Small intestine (tissue), 7 donors: ENCODE data around the gene PIK3R6. TPM values are rescaled to one million over a fixed set of nuclear protein-coding genes. Genes with fewer than 3 reads are reported as not detected.

Source experiments
- DNase-seq, 2 donors: peaks; one replicate each; pipeline versions ENCODE4 v3.0.0 to v3.0.0-alpha.2; 2013
- FAIRE-seq: peaks from 2 replicates; lab custom pipeline; 2012; peaks lifted over from hg19 to GRCh38; lab: Jason Lieb, UNC
- H3K27ac ChIP-seq, 3 donors: one replicate each; pipeline ENCODE4 v1.5.1; 2013; ENCODE audit warnings: low read length in 2 of 3, mild to moderate bottlenecking in 2 of 3, control low read depth in 1 of 3, inconsistent platforms in 1 of 3, low read depth in 1 of 3, moderate library complexity in 1 of 3
- H3K27me3 ChIP-seq, 3 donors: one replicate each; pipeline ENCODE4 v1.6.1; 2013; ENCODE audit warnings: low read length in 3 of 3, inconsistent platforms in 1 of 3; ENCODE audit not compliant: control insufficient read depth in 3 of 3, insufficient read depth in 3 of 3
- H3K36me3 ChIP-seq, 3 donors: one replicate each; pipeline ENCODE4 v1.6.1; 2013; ENCODE audit warnings: low read length in 3 of 3, inconsistent platforms in 1 of 3, low read depth in 1 of 3, mild to moderate bottlenecking in 1 of 3, moderate library complexity in 1 of 3; ENCODE audit not compliant: control insufficient read depth in 3 of 3, insufficient read depth in 2 of 3
- H3K4me1 ChIP-seq, 3 donors: one replicate each; pipeline ENCODE4 v1.6.1; 2013; ENCODE audit warnings: low read length in 2 of 3, inconsistent platforms in 1 of 3, low read depth in 1 of 3, mild to moderate bottlenecking in 1 of 3, moderate library complexity in 1 of 3; ENCODE audit not compliant: control insufficient read depth in 3 of 3, insufficient read depth in 2 of 3
- H3K4me3 ChIP-seq, 3 donors: one replicate each; pipeline ENCODE4 v1.5.1; 2013; ENCODE audit warnings: low read length in 3 of 3, control low read depth in 1 of 3, inconsistent platforms in 1 of 3, low read depth in 1 of 3, mild to moderate bottlenecking in 1 of 3, moderate library complexity in 1 of 3
- H3K9me3 ChIP-seq, 2 donors: one replicate each; pipeline ENCODE4 v1.6.1; 2013; ENCODE audit warnings: low read depth in 1 of 2, low read length in 1 of 2; ENCODE audit not compliant: control insufficient read depth in 2 of 2, insufficient read depth in 1 of 2
- WGBS, 3 donors: extraction: QIAGEN DNeasy Blood & Tissue Kit; methylation state at CpG; one replicate each; pipeline ENCODE4 v1.1.7; 2013; 5-methylcytosine and 5-hydroxymethylcytosine counted together
- polyA plus RNA-seq, 4 donors: library from polyadenylated mRNA; stranded (reverse) in 3 of 4; unstranded in 1 of 4; fragments of 200-250 nt in 3 of 4; fragments of 120-200 nt in 1 of 4; gene quantifications; one replicate each; pipeline versions ENCODE4 v1.2.1 to v1.2.3, GENCODE V29; 2013
- donor health status: healthy with polysubstance abuse.
- donor health status: control.
- donor health status: control.
- donor health status: Bipolar disorder and iron deficiency.
- donor health status: healthy.

The PIK3R6 gene
- polyA plus RNA-seq, 4 donors = 0.25 to 1.9 (median 0.54) TPM; not detected in 1

GRCh38 chr17:8896641-8897635 is 29.5 kb upstream of the PIK3R6 start:
- no peaks in the 10 kb centered on the region for H3K4me1 ChIP-seq
- no peak overlapping the region for H3K4me3 ChIP-seq
- WGBS, 3 donors = 71 to 84% (median 75%) methylated on average over 12 of the region's 12 CpGs
- no peaks in the 10 kb centered on the region for H3K36me3 ChIP-seq
- no peaks in the 10 kb centered on the region for H3K9me3 ChIP-seq
- DNase-seq (no peak), FAIRE-seq (no peak)
- peaks cover 0 to 10% (median 0%) of the 10 kb centered on the region in 3 donors for H3K27me3 ChIP-seq
- H3K27ac ChIP-seq = no peak overlapping the region

GRCh38 chr17:8896087-8896486 is 28.6 kb upstream of the PIK3R6 start:
- Histone ChIP-seq H3K9me3 (no peaks in the 10 kb centered on the region), H3K27me3 (peaks cover 0 to 10% (median 0%) of the 10 kb centered on the region in 3 donors), H3K4me1 (no peaks in the 10 kb centered on the region), H3K36me3 (no peaks in the 10 kb centered on the region), H3K27ac (no peak overlapping the region), H3K4me3 (no peak overlapping the region)
- DNase-seq (no peak), FAIRE-seq (no peak)
- WGBS, 3 donors = 68 to 81% (median 70%) methylated on average over 3 of the region's 3 CpGs

GRCh38 chr17:8894673-8895578 is 27.5 kb upstream of the PIK3R6 start:
- FAIRE-seq (no peak), DNase-seq (peak; percentile 60 to 75)
- Histone ChIP-seq H3K4me3 (no peak overlapping the region), H3K36me3 (no peaks in the 10 kb centered on the region), H3K27ac (no peak overlapping the region), H3K4me1 (no peaks in the 10 kb centered on the region), H3K9me3 (no peaks in the 10 kb centered on the region), H3K27me3 (peaks cover 0 to 10% (median 0%) of the 10 kb centered on the region in 3 donors)
- 40 to 42% (median 40%) methylated on average over 24 of the region's 24 CpGs for WGBS, 3 donors

- WGBS, 3 donors = 74 to 78% (median 75%) methylated on average over 17 of the region's 17 CpGs
- no peak for DNase-seq
- no peak overlapping the region for H3K27ac ChIP-seq
- no peak overlapping the region for H3K4me3 ChIP-seq
- no peak for FAIRE-seq
- no peaks in the 10 kb centered on the region for H3K4me1 ChIP-seq
- peaks cover 0 to 10% (median 0%) of the 10 kb centered on the region in 3 donors for H3K27me3 ChIP-seq
- no peaks in the 10 kb centered on the region for H3K36me3 ChIP-seq
- no peaks in the 10 kb centered on the region for H3K9me3 ChIP-seq
These were observed 26.8 kb upstream of the PIK3R6 start for GRCh38 chr17:8894202-8894671.

- H3K27me3 ChIP-seq = peaks cover 0 to 6% (median 0%) of the 10 kb centered on the region in 3 donors
- no peak overlapping the region for H3K27ac ChIP-seq
- no peak for DNase-seq
- no peak overlapping the region for H3K4me3 ChIP-seq
- FAIRE-seq = no peak
- H3K4me1 ChIP-seq = no peaks in the 10 kb centered on the region
- H3K9me3 ChIP-seq = no peaks in the 10 kb centered on the region
- WGBS, 3 donors = 84 to 89% (median 85%) methylated on average over 15 of the region's 15 CpGs
- H3K36me3 ChIP-seq = no peaks in the 10 kb centered on the region
These were observed 26.2 kb upstream of the PIK3R6 start for GRCh38 chr17:8893621-8894201.

- H3K27ac ChIP-seq = no peak overlapping the region
- no peaks in the 10 kb centered on the region for H3K9me3 ChIP-seq
- no peaks in the 10 kb centered on the region for H3K36me3 ChIP-seq
- H3K27me3 ChIP-seq = peaks cover 0 to 6% (median 0%) of the 10 kb centered on the region in 3 donors
- no peak for DNase-seq
- no peak overlapping the region for H3K4me3 ChIP-seq
- H3K4me1 ChIP-seq = no peaks in the 10 kb centered on the region
- FAIRE-seq = no peak
- WGBS, 3 donors = 81 to 89% (median 87%) methylated on average over 3 of the region's 3 CpGs
These were observed 25.6 kb upstream of the PIK3R6 start for GRCh38 chr17:8893059-8893458.

DNA sequence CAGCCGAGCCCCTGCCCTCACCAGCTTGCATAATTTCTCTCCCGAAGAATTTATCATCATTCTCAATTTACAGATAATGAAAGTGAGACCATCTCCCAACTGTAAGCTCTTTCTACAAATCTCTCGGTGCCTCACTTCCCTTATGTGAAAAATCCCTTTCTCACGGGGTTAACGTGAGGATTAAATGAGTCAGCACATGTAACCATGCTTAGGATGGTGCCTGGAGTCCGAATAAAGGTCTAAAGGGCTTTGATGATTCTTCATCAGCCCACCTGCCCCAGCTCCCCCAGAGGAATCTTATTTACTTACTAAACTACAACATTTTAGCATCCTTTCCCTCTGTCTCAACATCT is 24.8 kb upstream of the PIK3R6 start:
- WGBS, 3 donors = 30 to 54% (median 35%) methylated on average over 6 of the region's 6 CpGs
- peaks cover 0 to 6% (median 0%) of the 10 kb centered on the region in 3 donors for H3K27me3 ChIP-seq
- FAIRE-seq = no peak

DNA sequence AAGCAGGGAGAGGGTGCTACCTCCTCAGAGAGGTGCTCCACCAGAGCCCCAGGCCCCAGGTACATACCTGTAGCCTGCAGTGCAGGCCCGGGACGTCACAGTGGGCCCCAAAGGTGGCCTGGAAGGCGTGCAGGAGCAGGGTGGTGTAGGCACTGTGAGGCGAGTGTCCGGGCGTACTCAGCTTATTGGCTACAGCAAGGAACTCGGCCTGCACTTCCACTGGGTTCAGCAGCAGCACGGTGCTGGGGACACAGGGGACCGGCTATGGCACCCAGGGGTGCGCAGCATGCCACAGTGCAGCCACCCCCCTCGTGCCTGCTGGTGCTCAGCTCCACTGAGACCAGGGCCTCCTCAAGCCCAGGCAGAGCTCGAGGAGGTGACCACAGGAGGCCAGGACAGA is 23.2 kb upstream of the PIK3R6 start:
- no peak overlapping the region for H3K27ac ChIP-seq
- DNase-seq (no peak), FAIRE-seq (no peak)
- no peaks in the 10 kb centered on the region for H3K4me1 ChIP-seq
- H3K27me3 ChIP-seq = no peaks in the 10 kb centered on the region
- no peaks in the 10 kb centered on the region for H3K9me3 ChIP-seq
- H3K4me3 ChIP-seq = no peak overlapping the region
- 80 to 92% (median 89%) methylated on average over 12 of the region's 12 CpGs for WGBS, 3 donors
- no peaks in the 10 kb centered on the region for H3K36me3 ChIP-seq

More for the DNA sequence above, 24.8 kb upstream of the PIK3R6 start:
- Histone ChIP-seq H3K4me3 (no peak overlapping the region), H3K9me3 (no peaks in the 10 kb centered on the region), H3K36me3 (no peaks in the 10 kb centered on the region), H3K4me1 (no peaks in the 10 kb centered on the region), H3K27ac (no peak overlapping the region)
- DNase-seq = no peak
